HL-60 (cell line): ENCODE results near the gene NFASC.

Source experiments
- DNase-seq, 2 experiments: peaks; one replicate each; pipeline ENCODE4 v3.0.0-alpha.2; 2010 to 2020; ENCODE audit warnings: low read depth in 1 of 2, low spot score in 1 of 2
- H3K27ac ChIP-seq: fragments of 250-450 bp; sonication (Bioruptor Pico); replicated peaks from 2 replicates; pipeline ENCODE4 v1.5.1; 2020; ENCODE audit warnings: mild to moderate bottlenecking, moderate library complexity
- H3K27me3 ChIP-seq: fragments of 250-450 bp; sonication (Bioruptor Pico); 2 replicates; pipeline ENCODE4 v1.5.1; 2021; ENCODE audit warnings: mild to moderate bottlenecking, moderate library complexity; ENCODE audit not compliant: insufficient read depth, poor library complexity, severe bottlenecking
- H3K4me3 ChIP-seq: replicated peaks from 2 replicates; pipeline ENCODE4 v1.5.1; 2011; ENCODE audit warnings: mild to moderate bottlenecking, control low read depth, low read length; ENCODE audit not compliant: insufficient read depth
- GABPA ChIP-seq: IDR thresholded peaks from 2 replicates; pipeline ENCODE4 v1.6.1; 2012; ENCODE audit warnings: low read depth
- POLR2AphosphoS5 ChIP-seq: IDR thresholded peaks from 2 replicates; pipeline ENCODE4 v1.6.1; 2012; ENCODE audit warnings: low read depth
- SPI1 ChIP-seq: IDR thresholded peaks from 2 replicates; pipeline ENCODE4 v1.6.1; 2012; ENCODE audit warnings: low read depth, mild to moderate bottlenecking, borderline replicate concordance
- TF ChIP-seq, protein P1 (sequence below): IDR thresholded peaks from 2 replicates; pipeline ENCODE4 v1.6.1; 2012; ENCODE audit warnings: low read depth; ENCODE audit not compliant: insufficient replicate concordance
- TF ChIP-seq, protein P2 (sequence below): IDR thresholded peaks from one replicate; pipeline ENCODE4 v1.5.1; 2011; ENCODE audit warnings: low read length, control low read depth, inconsistent platforms; ENCODE audit not compliant: insufficient read depth

Gene NFASC

DNA sequence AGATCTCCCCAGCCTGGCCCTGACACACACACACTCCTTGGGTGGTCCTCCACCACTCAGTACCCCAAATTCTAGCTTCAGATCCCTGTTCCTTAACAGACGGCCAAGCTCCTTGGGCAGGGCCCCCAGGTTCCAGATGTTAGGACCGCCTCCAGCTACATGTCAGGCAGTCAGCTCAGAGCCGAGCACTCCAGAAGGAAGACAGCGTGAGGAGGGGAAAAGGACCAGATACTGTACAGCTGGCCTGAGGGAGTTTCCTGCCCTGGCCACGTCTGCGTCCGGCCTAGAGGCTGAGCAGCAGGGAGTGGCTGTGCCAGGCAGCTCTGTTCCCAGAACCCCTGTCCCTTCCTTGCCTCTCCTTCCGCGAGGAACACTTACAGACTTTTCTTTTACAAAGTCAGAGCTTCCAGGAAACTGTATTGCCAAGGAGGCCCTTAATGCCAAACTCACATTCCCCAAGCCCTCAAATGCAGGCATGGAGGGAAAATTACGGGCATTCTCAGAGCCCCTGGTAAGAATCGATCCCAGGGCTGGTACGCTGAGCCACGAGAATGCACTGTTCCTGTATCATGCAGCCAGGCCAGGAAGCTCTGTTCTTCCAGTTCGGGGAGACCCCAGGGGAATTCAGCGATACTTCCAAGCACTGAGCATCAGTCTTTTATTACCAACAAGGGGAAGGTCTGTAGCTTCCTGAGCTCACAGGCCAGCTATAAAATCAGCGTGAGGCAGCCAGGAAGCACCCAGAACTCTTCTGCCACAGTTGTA lies 127.1 kb downstream of the NFASC start:
- no peak overlapping the region for H3K27ac ChIP-seq
- TF ChIP-seq, protein P1, sequence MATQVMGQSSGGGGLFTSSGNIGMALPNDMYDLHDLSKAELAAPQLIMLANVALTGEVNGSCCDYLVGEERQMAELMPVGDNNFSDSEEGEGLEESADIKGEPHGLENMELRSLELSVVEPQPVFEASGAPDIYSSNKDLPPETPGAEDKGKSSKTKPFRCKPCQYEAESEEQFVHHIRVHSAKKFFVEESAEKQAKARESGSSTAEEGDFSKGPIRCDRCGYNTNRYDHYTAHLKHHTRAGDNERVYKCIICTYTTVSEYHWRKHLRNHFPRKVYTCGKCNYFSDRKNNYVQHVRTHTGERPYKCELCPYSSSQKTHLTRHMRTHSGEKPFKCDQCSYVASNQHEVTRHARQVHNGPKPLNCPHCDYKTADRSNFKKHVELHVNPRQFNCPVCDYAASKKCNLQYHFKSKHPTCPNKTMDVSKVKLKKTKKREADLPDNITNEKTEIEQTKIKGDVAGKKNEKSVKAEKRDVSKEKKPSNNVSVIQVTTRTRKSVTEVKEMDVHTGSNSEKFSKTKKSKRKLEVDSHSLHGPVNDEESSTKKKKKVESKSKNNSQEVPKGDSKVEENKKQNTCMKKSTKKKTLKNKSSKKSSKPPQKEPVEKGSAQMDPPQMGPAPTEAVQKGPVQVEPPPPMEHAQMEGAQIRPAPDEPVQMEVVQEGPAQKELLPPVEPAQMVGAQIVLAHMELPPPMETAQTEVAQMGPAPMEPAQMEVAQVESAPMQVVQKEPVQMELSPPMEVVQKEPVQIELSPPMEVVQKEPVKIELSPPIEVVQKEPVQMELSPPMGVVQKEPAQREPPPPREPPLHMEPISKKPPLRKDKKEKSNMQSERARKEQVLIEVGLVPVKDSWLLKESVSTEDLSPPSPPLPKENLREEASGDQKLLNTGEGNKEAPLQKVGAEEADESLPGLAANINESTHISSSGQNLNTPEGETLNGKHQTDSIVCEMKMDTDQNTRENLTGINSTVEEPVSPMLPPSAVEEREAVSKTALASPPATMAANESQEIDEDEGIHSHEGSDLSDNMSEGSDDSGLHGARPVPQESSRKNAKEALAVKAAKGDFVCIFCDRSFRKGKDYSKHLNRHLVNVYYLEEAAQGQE, result no peak
- TF ChIP-seq POLR2AphosphoS5 (no peak), GABPA (no peak), SPI1 (no peak)
- TF ChIP-seq, protein P2, sequence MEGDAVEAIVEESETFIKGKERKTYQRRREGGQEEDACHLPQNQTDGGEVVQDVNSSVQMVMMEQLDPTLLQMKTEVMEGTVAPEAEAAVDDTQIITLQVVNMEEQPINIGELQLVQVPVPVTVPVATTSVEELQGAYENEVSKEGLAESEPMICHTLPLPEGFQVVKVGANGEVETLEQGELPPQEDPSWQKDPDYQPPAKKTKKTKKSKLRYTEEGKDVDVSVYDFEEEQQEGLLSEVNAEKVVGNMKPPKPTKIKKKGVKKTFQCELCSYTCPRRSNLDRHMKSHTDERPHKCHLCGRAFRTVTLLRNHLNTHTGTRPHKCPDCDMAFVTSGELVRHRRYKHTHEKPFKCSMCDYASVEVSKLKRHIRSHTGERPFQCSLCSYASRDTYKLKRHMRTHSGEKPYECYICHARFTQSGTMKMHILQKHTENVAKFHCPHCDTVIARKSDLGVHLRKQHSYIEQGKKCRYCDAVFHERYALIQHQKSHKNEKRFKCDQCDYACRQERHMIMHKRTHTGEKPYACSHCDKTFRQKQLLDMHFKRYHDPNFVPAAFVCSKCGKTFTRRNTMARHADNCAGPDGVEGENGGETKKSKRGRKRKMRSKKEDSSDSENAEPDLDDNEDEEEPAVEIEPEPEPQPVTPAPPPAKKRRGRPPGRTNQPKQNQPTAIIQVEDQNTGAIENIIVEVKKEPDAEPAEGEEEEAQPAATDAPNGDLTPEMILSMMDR, result no peak
- no peak overlapping the region for H3K4me3 ChIP-seq
- H3K27me3 ChIP-seq, result no peaks in the 10 kb centered on the region
- DNase-seq, result no peak

DNA sequence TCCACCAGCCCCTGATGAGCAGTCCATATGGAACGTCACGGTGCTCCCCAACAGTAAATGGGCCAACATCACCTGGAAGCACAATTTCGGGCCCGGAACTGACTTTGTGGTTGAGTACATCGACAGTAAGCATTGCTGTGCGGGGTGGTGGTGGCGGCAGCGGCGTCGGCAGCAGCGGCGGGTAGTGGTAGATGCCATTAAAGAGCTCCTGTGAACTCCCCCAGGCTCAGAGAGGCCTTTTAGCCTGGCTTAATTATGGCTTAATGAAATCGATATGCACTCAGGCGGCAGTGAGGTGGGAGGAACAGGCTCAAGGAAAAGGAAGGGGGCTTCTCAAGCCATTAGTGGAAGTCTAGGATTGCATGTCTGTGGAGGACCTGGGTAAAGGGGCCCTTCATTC lies 130.5 kb downstream of the NFASC start:
- Histone ChIP-seq H3K27me3 (no peaks in the 10 kb centered on the region), H3K4me3 (no peak overlapping the region), H3K27ac (no peak overlapping the region)
- DNase-seq, result no peak
- TF ChIP-seq GABPA (no peak), POLR2AphosphoS5 (no peak), SPI1 (no peak)
- TF ChIP-seq, protein P1, result no peak
- TF ChIP-seq, protein P2, result no peak

DNA sequence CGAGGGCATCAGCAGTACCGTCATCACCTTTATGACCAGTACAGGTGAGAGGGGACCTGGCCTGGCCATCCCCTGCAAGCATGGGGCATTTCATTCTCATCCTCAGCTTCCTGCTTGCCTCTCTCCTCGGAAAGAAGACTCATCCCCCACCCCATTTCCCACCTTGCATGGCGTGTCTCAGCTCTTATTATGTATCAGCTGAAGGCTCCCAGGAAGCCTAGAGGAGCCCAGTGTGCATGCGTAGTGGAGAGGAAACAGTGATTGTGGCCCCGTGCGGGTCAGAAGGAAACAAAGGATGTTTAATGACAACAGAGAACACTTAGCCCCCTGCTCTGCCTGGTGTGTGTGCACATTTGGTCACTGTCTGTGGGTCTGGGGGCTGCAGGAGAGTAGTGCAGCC lies 132.0 kb downstream of the NFASC start:
- Histone ChIP-seq H3K27ac (no peak overlapping the region), H3K27me3 (no peaks in the 10 kb centered on the region), H3K4me3 (no peak overlapping the region)
- DNase-seq, result no peak
- TF ChIP-seq GABPA, result no peak
- TF ChIP-seq, protein P1, result no peak
- TF ChIP-seq SPI1, result no peak
- no peak for TF ChIP-seq POLR2AphosphoS5
- TF ChIP-seq, protein P2, result no peak
